Measurements from ENCODE around the gene HHAT. TPM values are rescaled to one million over a fixed set of nuclear protein-coding genes. Genes with fewer than 3 reads are reported as not detected.

HHAT gene
- total RNA-seq, 1 donor from 2014 or later = 2.9 TPM

DNA sequence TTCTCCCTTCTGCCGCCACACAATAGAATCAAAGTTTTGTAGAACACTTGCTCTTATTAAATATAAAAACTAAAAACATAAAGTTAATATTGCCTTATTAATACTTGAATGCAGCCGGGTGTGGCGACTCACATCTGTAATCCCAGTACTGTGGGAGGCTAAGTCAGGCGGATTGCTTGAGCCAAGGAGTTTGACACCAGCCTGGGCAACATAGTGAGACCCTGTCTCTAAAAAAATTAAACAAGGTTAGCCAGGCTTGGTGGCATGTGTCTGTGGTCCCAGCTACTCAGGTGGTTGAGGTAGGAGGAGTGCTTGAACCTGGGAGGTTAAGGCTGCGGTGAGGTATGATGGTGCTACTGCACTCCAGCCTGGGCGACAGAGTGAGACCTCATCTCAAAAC lies 13.2 kb upstream of the HHAT start:
- DNase-seq (ENCODE audit: low read depth) (no peak), FAIRE-seq (no peak)
- TF ChIP-seq, protein P1, sequence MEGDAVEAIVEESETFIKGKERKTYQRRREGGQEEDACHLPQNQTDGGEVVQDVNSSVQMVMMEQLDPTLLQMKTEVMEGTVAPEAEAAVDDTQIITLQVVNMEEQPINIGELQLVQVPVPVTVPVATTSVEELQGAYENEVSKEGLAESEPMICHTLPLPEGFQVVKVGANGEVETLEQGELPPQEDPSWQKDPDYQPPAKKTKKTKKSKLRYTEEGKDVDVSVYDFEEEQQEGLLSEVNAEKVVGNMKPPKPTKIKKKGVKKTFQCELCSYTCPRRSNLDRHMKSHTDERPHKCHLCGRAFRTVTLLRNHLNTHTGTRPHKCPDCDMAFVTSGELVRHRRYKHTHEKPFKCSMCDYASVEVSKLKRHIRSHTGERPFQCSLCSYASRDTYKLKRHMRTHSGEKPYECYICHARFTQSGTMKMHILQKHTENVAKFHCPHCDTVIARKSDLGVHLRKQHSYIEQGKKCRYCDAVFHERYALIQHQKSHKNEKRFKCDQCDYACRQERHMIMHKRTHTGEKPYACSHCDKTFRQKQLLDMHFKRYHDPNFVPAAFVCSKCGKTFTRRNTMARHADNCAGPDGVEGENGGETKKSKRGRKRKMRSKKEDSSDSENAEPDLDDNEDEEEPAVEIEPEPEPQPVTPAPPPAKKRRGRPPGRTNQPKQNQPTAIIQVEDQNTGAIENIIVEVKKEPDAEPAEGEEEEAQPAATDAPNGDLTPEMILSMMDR (IDR thresholded peaks at IDR 0.05; ENCODE audit: insufficient read depth, low read length, severe bottlenecking) = no peak
- Histone ChIP-seq H3K4me3 (ENCODE audit: low read depth, low read length) (no peak overlapping the region), H3K27me3 (ENCODE audit: control insufficient read depth, insufficient read depth, low read length) (peaks cover 4% of the 10 kb centered on the region), H3K36me3 (ENCODE audit: control insufficient read depth, insufficient read depth, low read length) (no peaks in the 10 kb centered on the region)

GRCh38 chr1:210321131-210321530 lies 7.6 kb upstream of the HHAT start:
- Histone ChIP-seq H3K36me3 (ENCODE audit: control insufficient read depth, insufficient read depth, low read length) (no peaks in the 10 kb centered on the region), H3K4me3 (ENCODE audit: low read depth, low read length) (no peak overlapping the region), H3K27me3 (ENCODE audit: control insufficient read depth, insufficient read depth, low read length) (no peaks in the 10 kb centered on the region)
- DNase-seq (ENCODE audit: low read depth) (peak; percentile 67), FAIRE-seq (peak; percentile 64)
- TF ChIP-seq, protein P1 (IDR thresholded peaks at IDR 0.05; ENCODE audit: insufficient read depth, low read length, severe bottlenecking) = no peak

- DNase-seq (ENCODE audit: low read depth) = peak; percentile 94
- peak; percentile 50 for FAIRE-seq
- TF ChIP-seq, protein P1 (IDR thresholded peaks at IDR 0.05; ENCODE audit: insufficient read depth, low read length, severe bottlenecking) = no peak
Observed at GRCh38 chr1:210321552-210321951, 7.2 kb upstream of the HHAT start.

GRCh38 chr1:210323957-210324356 lies 4.7 kb upstream of the HHAT start:
- FAIRE-seq (no peak), DNase-seq (ENCODE audit: low read depth) (no peak)
- Histone ChIP-seq H3K27me3 (ENCODE audit: control insufficient read depth, insufficient read depth, low read length) (no peaks in the 10 kb centered on the region), H3K4me3 (ENCODE audit: low read depth, low read length) (no peak overlapping the region), H3K36me3 (ENCODE audit: control insufficient read depth, insufficient read depth, low read length) (no peaks in the 10 kb centered on the region)
- TF ChIP-seq, protein P1 (IDR thresholded peaks at IDR 0.05; ENCODE audit: insufficient read depth, low read length, severe bottlenecking) = no peak

More at GRCh38 chr1:210321552-210321951, 7.2 kb upstream of the HHAT start:
- Histone ChIP-seq H3K36me3 (ENCODE audit: control insufficient read depth, insufficient read depth, low read length) (no peaks in the 10 kb centered on the region), H3K4me3 (ENCODE audit: low read depth, low read length) (no peak overlapping the region), H3K27me3 (ENCODE audit: control insufficient read depth, insufficient read depth, low read length) (no peaks in the 10 kb centered on the region)

- FAIRE-seq = no peak
- no peak overlapping the region for H3K4me3 ChIP-seq (ENCODE audit: low read depth, low read length)
- TF ChIP-seq, protein P1 (IDR thresholded peaks at IDR 0.05; ENCODE audit: insufficient read depth, low read length, severe bottlenecking) = no peak
- no peak for DNase-seq (ENCODE audit: low read depth)
- no peaks in the 10 kb centered on the region for H3K36me3 ChIP-seq (ENCODE audit: control insufficient read depth, insufficient read depth, low read length)
- H3K27me3 ChIP-seq (ENCODE audit: control insufficient read depth, insufficient read depth, low read length) = no peaks in the 10 kb centered on the region
Observed at GRCh38 chr1:210325026-210325670, 3.6 kb upstream of the HHAT start.

Data from bronchial epithelial cell (primary cell).